OCI-LY7 (cell line): ENCODE results near the gene ANKZF1. TPM values are rescaled to one million over a fixed set of nuclear protein-coding genes. Genes with fewer than 3 reads are reported as not detected.
A peak's percentile ranks its signal among the peaks of the same experiment; 100 is the strongest.

Experiments used
- BruUV-seq: library from RNA; stranded (reverse); fragments of 400-500 nt; replicated peaks from 2 replicates; lab custom pipeline; 2021; lab: Mats Ljungman, UMichigan
- CTCF ChIA-PET: fragments of 300-600 bp; sonication (Branson Sonifier 250); formaldehyde crosslinking; loops from one replicate; lab custom pipeline; 2022; ENCODE audit warnings: antibody characterized with exemption; ENCODE audit not compliant: unreplicated experiment; lab: Charles Lee
- POLR2A ChIA-PET: fragments of 300-600 bp; sonication (Branson Sonifier 250); formaldehyde crosslinking; loops from one replicate; lab custom pipeline; 2022; ENCODE audit warnings: antibody characterized with exemption; lab: Charles Lee
- DNase-seq: peaks from one replicate; pipeline ENCODE4 v3.0.0-alpha.2; 2015; ENCODE audit warnings: low spot score
- H2AFZ ChIP-seq: fragments of 200-600 bp; sonication (generic), shearing (Covaris generic); 2 replicates; pipeline ENCODE4 v1.6.1; 2014; ENCODE audit warnings: mild to moderate bottlenecking, antibody characterized with exemption, low read length, moderate library complexity
- H3K27ac ChIP-seq: fragments of 200-600 bp; sonication (generic); 2 replicates; pipeline ENCODE4 v1.5.1; 2014; ENCODE audit warnings: mixed run types, low read depth, mild to moderate bottlenecking, moderate library complexity, low read length, inconsistent platforms; ENCODE audit not compliant: poor library complexity, severe bottlenecking
- H3K36me3 ChIP-seq: fragments of 200-600 bp; sonication (generic); 2 replicates; pipeline ENCODE4 v1.6.1; 2014; ENCODE audit warnings: mild to moderate bottlenecking, antibody characterized with exemption, low read length, moderate library complexity, mixed read lengths; ENCODE audit not compliant: insufficient read depth
- H3K4me1 ChIP-seq: fragments of 200-600 bp; sonication (generic); 2 replicates; pipeline ENCODE4 v1.5.1; 2014; ENCODE audit warnings: mild to moderate bottlenecking, low read length; ENCODE audit not compliant: insufficient read depth, poor library complexity, severe bottlenecking
- H3K4me2 ChIP-seq: fragments of 200-600 bp; sonication (generic); 2 replicates; pipeline ENCODE4 v1.6.1; 2014; ENCODE audit warnings: mild to moderate bottlenecking, low read length
- H3K4me3 ChIP-seq: fragments of 200-600 bp; sonication (generic); 2 replicates; pipeline ENCODE4 v1.5.1; 2014; ENCODE audit warnings: mild to moderate bottlenecking, low read depth, low read length; ENCODE audit not compliant: poor library complexity, severe bottlenecking
- H3K79me2 ChIP-seq: fragments of 200-600 bp; sonication (generic); 2 replicates; pipeline ENCODE4 v1.6.1; 2016; ENCODE audit warnings: low read depth, mild to moderate bottlenecking, low read length, moderate library complexity, mixed read lengths; ENCODE audit not compliant: insufficient read depth
- H3K9me2 ChIP-seq: fragments of 200-600 bp; sonication (generic); 2 replicates; pipeline ENCODE4 v1.6.1; 2016; ENCODE audit warnings: mild to moderate bottlenecking, low read length, mixed read lengths; ENCODE audit not compliant: insufficient read depth
- H3K9me3 ChIP-seq: fragments of 200-600 bp; sonication (generic); 2 replicates; pipeline ENCODE4 v1.6.1; 2014; ENCODE audit warnings: mild to moderate bottlenecking, mixed run types, low read length, mixed read lengths
- H4K20me1 ChIP-seq: fragments of 200-600 bp; sonication (generic); 2 replicates; pipeline ENCODE4 v1.6.1; 2014; ENCODE audit warnings: mild to moderate bottlenecking, antibody characterized with exemption, low read length, moderate library complexity, mixed read lengths; ENCODE audit not compliant: insufficient read depth
- EZH2phosphoT487 ChIP-seq: fragments of 200-600 bp; sonication (generic); IDR thresholded peaks from 2 replicates; pipeline ENCODE4 v1.6.1; 2018; ENCODE audit warnings: low read depth, borderline replicate concordance, mild to moderate bottlenecking, mixed run types, antibody characterized with exemption, low read length, moderate library complexity, mixed read lengths
- intact Hi-C: fragments of 100-400 bp; cut with micrococcal nuclease; formaldehyde crosslinking; loops from one replicate; pipeline ENCODE4 v1.10.0; 2022; ENCODE audit not compliant: unreplicated experiment
- total RNA-seq, 2 experiments: library from RNA; depleted of rRNA in 1 of 2; stranded (reverse); fragments of >200 nt in 1 of 2; shearing (Covaris generic) in 1 of 2; gene quantifications; 2 replicates each; pipeline ENCODE4 v1.2.3, GENCODE V29; 2014 to 2022
- TF ChIP-seq, protein P1 (sequence below): fragments of 200-600 bp; sonication (generic); conservative IDR thresholded peaks from 2 replicates; pipeline ENCODE4 v1.5.1; 2014; ENCODE audit warnings: mild to moderate bottlenecking, antibody characterized with exemption, low read length, moderate library complexity, mixed read lengths

ANKZF1 gene
- total RNA-seq, 2 experiments from 2014 or later: 57.8 to 82.4 TPM

DNA sequence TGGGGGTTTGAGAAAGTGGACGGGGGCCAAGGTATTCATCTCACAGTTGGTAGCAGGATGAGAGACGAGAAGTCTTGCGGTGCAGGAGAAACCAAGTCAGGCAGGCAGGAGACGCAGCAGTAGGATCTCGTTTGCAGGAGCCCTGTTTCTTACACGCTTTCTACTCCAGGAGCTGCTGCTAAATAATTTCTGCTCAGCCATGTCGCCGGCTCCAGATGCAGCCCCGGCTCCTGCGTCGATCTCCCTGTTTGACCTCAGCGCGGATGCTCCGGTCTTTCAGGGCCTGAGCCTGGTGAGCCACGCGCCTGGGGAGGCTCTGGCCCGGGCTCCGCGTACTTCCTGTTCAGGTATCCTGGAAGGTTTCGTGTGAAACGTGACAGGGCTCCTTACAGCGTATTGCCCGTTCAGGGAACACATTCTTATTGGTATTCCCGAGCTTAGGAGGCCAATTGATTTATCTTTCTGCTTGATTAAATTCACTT is 494 bp downstream of the ANKZF1 start:
- intact Hi-C loops: no loop called here
- peaks cover 19% of the 10 kb centered on the region; the same call in 1 of the 2 replicates for H3K79me2 ChIP-seq

DNA sequence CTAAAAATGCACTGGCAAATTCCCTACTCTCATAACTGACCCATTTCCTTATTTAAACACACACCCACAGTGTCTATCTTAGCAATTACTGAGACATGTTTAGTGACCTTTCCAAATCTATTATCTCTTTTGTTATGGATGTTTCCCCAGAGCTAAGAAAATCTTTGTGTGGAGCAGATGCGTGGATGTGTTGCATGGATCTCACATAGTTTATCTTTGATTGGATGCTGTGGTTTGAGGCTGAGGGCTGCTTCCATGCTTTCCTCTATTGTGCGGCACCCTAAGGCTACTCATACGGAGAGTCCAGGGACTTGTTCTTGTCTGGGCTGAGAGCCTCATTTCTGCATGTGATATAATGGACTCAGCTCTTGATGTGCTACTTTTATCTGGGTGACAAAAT is 4.7 kb downstream of the ANKZF1 start:
- POLR2A ChIA-PET: interaction anchor here (1.2 to 6.0 kb wide), 2 partner anchors 11 to 14 kb away, joined by 3 to 28 read pairs; partner anchors contain the start of genes GLB1L and STK16
- peaks cover 8% of the 10 kb centered on the region for H3K4me1 ChIP-seq
- BruUV-seq: no TSS peak
- CTCF ChIA-PET: no interaction called here
- no peaks in the 10 kb centered on the region for H3K9me2 ChIP-seq
- no peak for TF ChIP-seq EZH2phosphoT487
- TF ChIP-seq, protein P1, sequence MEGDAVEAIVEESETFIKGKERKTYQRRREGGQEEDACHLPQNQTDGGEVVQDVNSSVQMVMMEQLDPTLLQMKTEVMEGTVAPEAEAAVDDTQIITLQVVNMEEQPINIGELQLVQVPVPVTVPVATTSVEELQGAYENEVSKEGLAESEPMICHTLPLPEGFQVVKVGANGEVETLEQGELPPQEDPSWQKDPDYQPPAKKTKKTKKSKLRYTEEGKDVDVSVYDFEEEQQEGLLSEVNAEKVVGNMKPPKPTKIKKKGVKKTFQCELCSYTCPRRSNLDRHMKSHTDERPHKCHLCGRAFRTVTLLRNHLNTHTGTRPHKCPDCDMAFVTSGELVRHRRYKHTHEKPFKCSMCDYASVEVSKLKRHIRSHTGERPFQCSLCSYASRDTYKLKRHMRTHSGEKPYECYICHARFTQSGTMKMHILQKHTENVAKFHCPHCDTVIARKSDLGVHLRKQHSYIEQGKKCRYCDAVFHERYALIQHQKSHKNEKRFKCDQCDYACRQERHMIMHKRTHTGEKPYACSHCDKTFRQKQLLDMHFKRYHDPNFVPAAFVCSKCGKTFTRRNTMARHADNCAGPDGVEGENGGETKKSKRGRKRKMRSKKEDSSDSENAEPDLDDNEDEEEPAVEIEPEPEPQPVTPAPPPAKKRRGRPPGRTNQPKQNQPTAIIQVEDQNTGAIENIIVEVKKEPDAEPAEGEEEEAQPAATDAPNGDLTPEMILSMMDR: no peak
- no peak overlapping the region for H3K4me3 ChIP-seq
- no peaks in the 10 kb centered on the region for H3K9me3 ChIP-seq
- H3K4me2 ChIP-seq: no peak overlapping the region
- H3K27ac ChIP-seq: no peak overlapping the region
- intact Hi-C loops: no loop called here
- no peaks in the 10 kb centered on the region for H4K20me1 ChIP-seq
- no peak overlapping the region for H2AFZ ChIP-seq
- peaks cover 19% of the 10 kb centered on the region; the same call in 1 of the 2 replicates for H3K79me2 ChIP-seq
- H3K36me3 ChIP-seq: peaks cover 78% of the 10 kb centered on the region
- DNase-seq: no peak

More for the DNA sequence above, 494 bp downstream of the ANKZF1 start:
- Histone ChIP-seq H3K27ac (peak overlapping the region; percentile 76), H3K4me2 (peak overlapping the region; percentile 75), H3K4me1 (peaks cover 16% of the 10 kb centered on the region), H3K36me3 (peaks cover 51% of the 10 kb centered on the region), H3K4me3 (peak overlapping the region; percentile 87), H3K9me2 (no peaks in the 10 kb centered on the region), H2AFZ (peak overlapping the region; percentile 42; the same call in 1 of the 2 replicates), H3K9me3 (no peaks in the 10 kb centered on the region), H4K20me1 (no peaks in the 10 kb centered on the region)
- TSS peak; percentile 80 for BruUV-seq
- DNase-seq: peak; percentile 74
- ChIA-PET CTCF (interaction anchor here (0.6 kb wide), 1 partner anchor 11 kb away, joined by 5 read pairs; no protein-coding TSS in a partner anchor), POLR2A (interaction anchor here (1.2 to 6.0 kb wide), 8 partner anchors 9 to 54 kb away, joined by 3 to 28 read pairs (median 4); partner anchors contain the start of genes CNPPD1, GLB1L, STK16 and TUBA4A)
- TF ChIP-seq EZH2phosphoT487: no peak
- TF ChIP-seq, protein P1: no peak

DNA sequence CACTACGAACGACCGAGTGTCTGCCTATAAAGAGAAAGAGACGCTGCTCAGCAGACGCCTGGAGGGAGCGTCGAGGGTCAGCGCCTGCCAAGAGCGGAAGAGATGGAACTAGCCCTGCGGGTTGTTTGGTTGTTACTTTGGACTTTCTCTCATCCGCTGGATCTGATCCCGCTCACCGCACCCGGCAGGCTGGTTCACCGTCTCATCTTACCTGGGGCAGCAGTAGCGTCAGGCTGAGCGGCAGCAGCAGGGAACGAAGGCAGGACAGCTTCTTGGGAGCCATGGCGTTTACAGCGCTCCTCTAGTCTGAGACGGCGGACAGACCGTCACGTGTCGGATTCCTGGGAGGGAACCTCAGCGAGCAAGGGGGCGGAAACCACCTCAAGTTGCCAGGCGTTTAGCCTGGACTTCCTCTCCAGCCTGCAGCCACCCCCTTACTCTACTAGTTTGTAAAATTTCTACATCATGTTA is 13.7 kb downstream of the ANKZF1 start:
- intact Hi-C loops: no loop called here
- H3K4me2 ChIP-seq: no peak overlapping the region
- CTCF ChIA-PET: no interaction called here
- POLR2A ChIA-PET: no interaction called here
- no peak for DNase-seq
- no TSS peak for BruUV-seq
- peaks cover 34% of the 10 kb centered on the region for H3K4me1 ChIP-seq
- no peaks in the 10 kb centered on the region for H3K9me3 ChIP-seq
- no peaks in the 10 kb centered on the region for H3K9me2 ChIP-seq
- no peaks in the 10 kb centered on the region for H4K20me1 ChIP-seq
- peaks cover 30% of the 10 kb centered on the region for H3K36me3 ChIP-seq
- peaks cover 25% of the 10 kb centered on the region; the same call in 1 of the 2 replicates for H3K79me2 ChIP-seq
- H3K4me3 ChIP-seq: no peak overlapping the region
- H2AFZ ChIP-seq: no peak overlapping the region
- H3K27ac ChIP-seq: no peak overlapping the region
- TF ChIP-seq, protein P1: no peak
- TF ChIP-seq EZH2phosphoT487: no peak
